Measurements from ENCODE around the gene IL17C. TPM values are rescaled to one million over a fixed set of nuclear protein-coding genes. Genes with fewer than 3 reads are reported as not detected.

Gene IL17C
- total and polyA plus RNA-seq, 9 donors = not detected

DNA sequence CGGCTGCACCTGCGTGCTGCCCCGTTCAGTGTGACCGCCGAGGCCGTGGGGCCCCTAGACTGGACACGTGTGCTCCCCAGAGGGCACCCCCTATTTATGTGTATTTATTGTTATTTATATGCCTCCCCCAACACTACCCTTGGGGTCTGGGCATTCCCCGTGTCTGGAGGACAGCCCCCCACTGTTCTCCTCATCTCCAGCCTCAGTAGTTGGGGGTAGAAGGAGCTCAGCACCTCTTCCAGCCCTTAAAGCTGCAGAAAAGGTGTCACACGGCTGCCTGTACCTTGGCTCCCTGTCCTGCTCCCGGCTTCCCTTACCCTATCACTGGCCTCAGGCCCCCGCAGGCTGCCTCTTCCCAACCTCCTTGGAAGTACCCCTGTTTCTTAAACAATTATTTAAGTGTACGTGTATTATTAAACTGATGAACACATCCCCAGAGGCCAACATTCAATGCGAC, 1.7 kb downstream of the IL17C start:
- H3K4me3 ChIP-seq = no peak overlapping the region
- 24 to 43% (median 33%) methylated on average over 13 of the region's 13 CpGs for WGBS, 3 donors

GRCh38 chr16:88640498-88641247, 2.3 kb downstream of the IL17C start:
- no peak for DNase-seq
- H3K36me3 ChIP-seq = no peaks in the 10 kb centered on the region
- no peaks in the 10 kb centered on the region for H3K27me3 ChIP-seq
- no peak overlapping the region for H3K4me3 ChIP-seq
- H3K4me1 ChIP-seq (ENCODE audit: insufficient read depth) = no peaks in the 10 kb centered on the region
- TF ChIP-seq POLR2A (IDR thresholded peaks at IDR 0.05) = no peak
- TF ChIP-seq, protein P1, sequence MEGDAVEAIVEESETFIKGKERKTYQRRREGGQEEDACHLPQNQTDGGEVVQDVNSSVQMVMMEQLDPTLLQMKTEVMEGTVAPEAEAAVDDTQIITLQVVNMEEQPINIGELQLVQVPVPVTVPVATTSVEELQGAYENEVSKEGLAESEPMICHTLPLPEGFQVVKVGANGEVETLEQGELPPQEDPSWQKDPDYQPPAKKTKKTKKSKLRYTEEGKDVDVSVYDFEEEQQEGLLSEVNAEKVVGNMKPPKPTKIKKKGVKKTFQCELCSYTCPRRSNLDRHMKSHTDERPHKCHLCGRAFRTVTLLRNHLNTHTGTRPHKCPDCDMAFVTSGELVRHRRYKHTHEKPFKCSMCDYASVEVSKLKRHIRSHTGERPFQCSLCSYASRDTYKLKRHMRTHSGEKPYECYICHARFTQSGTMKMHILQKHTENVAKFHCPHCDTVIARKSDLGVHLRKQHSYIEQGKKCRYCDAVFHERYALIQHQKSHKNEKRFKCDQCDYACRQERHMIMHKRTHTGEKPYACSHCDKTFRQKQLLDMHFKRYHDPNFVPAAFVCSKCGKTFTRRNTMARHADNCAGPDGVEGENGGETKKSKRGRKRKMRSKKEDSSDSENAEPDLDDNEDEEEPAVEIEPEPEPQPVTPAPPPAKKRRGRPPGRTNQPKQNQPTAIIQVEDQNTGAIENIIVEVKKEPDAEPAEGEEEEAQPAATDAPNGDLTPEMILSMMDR (IDR thresholded peaks at IDR 0.05) = no peak
- no peak overlapping the region for H3K27ac ChIP-seq
- intact Hi-C loops (cut with DNase I) = no loop called here
- H3K9me3 ChIP-seq = no peaks in the 10 kb centered on the region
- 37 to 57% (median 43%) methylated on average over 17 of the region's 17 CpGs for WGBS, 3 donors

More for the DNA sequence above, 1.7 kb downstream of the IL17C start:
- Histone ChIP-seq H3K36me3 (no peaks in the 10 kb centered on the region), H3K4me1 (ENCODE audit: insufficient read depth) (no peaks in the 10 kb centered on the region), H3K27ac (no peak overlapping the region), H3K9me3 (no peaks in the 10 kb centered on the region), H3K27me3 (no peaks in the 10 kb centered on the region)
- intact Hi-C loops (cut with DNase I) = no loop called here
- no peak for DNase-seq
- no peak for TF ChIP-seq POLR2A (IDR thresholded peaks at IDR 0.05)
- TF ChIP-seq EP300 (IDR thresholded peaks at IDR 0.05) = no peak
- TF ChIP-seq, protein P1 (IDR thresholded peaks at IDR 0.05) = no peak

DNA sequence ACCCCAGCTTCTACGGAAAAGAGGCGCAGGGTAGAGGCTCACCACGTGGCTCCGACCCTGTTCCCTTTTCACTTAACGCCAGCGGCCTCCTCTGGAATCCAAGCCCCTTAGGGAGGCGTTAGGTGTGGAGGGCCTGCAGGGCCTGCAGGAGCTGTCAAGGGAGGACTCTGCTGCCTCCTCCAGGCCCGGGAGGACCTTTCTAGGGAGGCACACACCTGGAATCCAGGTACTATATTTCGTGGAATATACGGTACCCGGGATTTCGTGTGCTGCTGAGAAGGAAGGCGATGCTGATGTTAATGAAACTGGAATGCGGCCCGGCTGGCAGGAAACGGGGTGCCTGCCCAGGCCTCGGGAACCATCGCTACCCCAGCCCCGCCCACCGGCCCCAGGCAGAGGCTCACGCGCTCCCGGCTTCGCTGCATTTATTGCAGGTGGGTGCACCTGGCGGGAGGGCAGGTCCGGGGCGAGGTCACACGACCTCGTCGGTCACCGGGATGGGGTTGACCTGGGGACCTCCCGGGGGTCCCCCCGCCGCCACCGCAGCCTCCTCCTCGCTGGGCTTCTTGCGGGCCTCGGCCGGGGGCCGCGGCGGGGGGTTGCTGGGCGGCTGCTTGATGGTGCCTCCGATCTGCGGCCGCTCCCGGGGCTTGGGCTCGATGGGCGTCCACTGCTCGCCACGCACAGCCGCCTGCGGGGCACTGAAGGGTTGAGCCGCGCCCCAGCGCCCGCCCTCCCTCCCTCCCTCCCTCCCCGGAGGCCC, 4.7 kb downstream of the IL17C start:
- Histone ChIP-seq H3K27ac (no peak overlapping the region), H3K4me1 (ENCODE audit: insufficient read depth) (no peaks in the 10 kb centered on the region), H3K4me3 (no peak overlapping the region), H3K9me3 (no peaks in the 10 kb centered on the region), H3K27me3 (no peaks in the 10 kb centered on the region), H3K36me3 (no peaks in the 10 kb centered on the region)
- intact Hi-C loops (cut with DNase I) = no loop called here
- 81 to 85% (median 84%) methylated on average over 51 to 58 of the region's 58 CpGs for WGBS, 3 donors
- DNase-seq = no peak
- TF ChIP-seq POLR2A (IDR thresholded peaks at IDR 0.05) (no peak), EP300 (IDR thresholded peaks at IDR 0.05) (no peak)
- TF ChIP-seq, protein P1 (IDR thresholded peaks at IDR 0.05) = no peak

- DNase-seq = no peak
- H3K4me3 ChIP-seq = no peak overlapping the region
- no peaks in the 10 kb centered on the region for H3K4me1 ChIP-seq (ENCODE audit: insufficient read depth)
- H3K36me3 ChIP-seq = no peaks in the 10 kb centered on the region
- H3K9me3 ChIP-seq = no peaks in the 10 kb centered on the region
- no peaks in the 10 kb centered on the region for H3K27me3 ChIP-seq
- TF ChIP-seq POLR2A (IDR thresholded peaks at IDR 0.05) (no peak), EP300 (IDR thresholded peaks at IDR 0.05) (no peak)
- TF ChIP-seq, protein P1 (IDR thresholded peaks at IDR 0.05) = no peak
- WGBS, 3 donors = 84 to 93% (median 88%) methylated on average over 3 to 9 of the region's 9 CpGs
- intact Hi-C loops (cut with DNase I) = no loop called here
- no peak overlapping the region for H3K27ac ChIP-seq
Observed at GRCh38 chr16:88643644-88643932, 5.2 kb downstream of the IL17C start.

Measured in ovary (tissue), 9 donors.